GM18505 (cell line): ENCODE measurements around the gene KISS1.
"Not testable (repeated sequence)": the region's sequence is repeated elsewhere in the genome, so short reads cannot be mapped to it uniquely, and the experiment has no call there.

Experiments used
- ATAC-seq: cut with Tn5 transposase; IDR thresholded peaks from one replicate; pipeline ENCODE4 v1.9.1; 2021; ENCODE audit not compliant: unreplicated experiment
- POLR2A ChIP-seq: IDR thresholded peaks from 4 replicates; pipeline ENCODE4 v1.6.1; 2011; ENCODE audit warnings: borderline replicate concordance; ENCODE audit not compliant: insufficient read depth, insufficient read length; ENCODE audit errors: extremely low read depth

KISS1 gene

GRCh38 chr1:204196068-204196795 lies at the start of gene KISS1:
KISS1 (minus strand) TSS chr1:204196491; CDS start chr1:204192876, 3,615 bp downstream.
- no peak for ATAC-seq
- TF ChIP-seq POLR2A = no peak

- no peak for ATAC-seq
- no peak for TF ChIP-seq POLR2A
Measured at GRCh38 chr1:204242920-204243319, 46.6 kb upstream of the KISS1 start.

GRCh38 chr1:204241914-204242313 lies 45.6 kb upstream of the KISS1 start:
- TF ChIP-seq POLR2A = no peak
- no peak for ATAC-seq

GRCh38 chr1:204241050-204241449 lies 44.8 kb upstream of the KISS1 start:
- TF ChIP-seq POLR2A = no peak

GRCh38 chr1:204240233-204240632 lies 43.9 kb upstream of the KISS1 start:
- no peak for ATAC-seq
- no peak for TF ChIP-seq POLR2A

More at GRCh38 chr1:204241050-204241449, 44.8 kb upstream of the KISS1 start:
- no peak for ATAC-seq

GRCh38 chr1:204239401-204239800 lies 43.1 kb upstream of the KISS1 start:
- ATAC-seq = not testable (repeated sequence)

GRCh38 chr1:204238520-204238919 lies 42.2 kb upstream of the KISS1 start:
- not testable (repeated sequence) for ATAC-seq

GRCh38 chr1:204237515-204237914 lies 41.2 kb upstream of the KISS1 start:
- not testable (repeated sequence) for ATAC-seq

GRCh38 chr1:204232526-204232925 lies 36.2 kb upstream of the KISS1 start:
- ATAC-seq = no peak
- no peak for TF ChIP-seq POLR2A

- no peak for TF ChIP-seq POLR2A
- ATAC-seq = no peak
Measured at GRCh38 chr1:204230211-204230610, 33.9 kb upstream of the KISS1 start.

- no peak for ATAC-seq
- no peak for TF ChIP-seq POLR2A
Measured at GRCh38 chr1:204228896-204229295, 32.6 kb upstream of the KISS1 start.

- ATAC-seq = no peak
- TF ChIP-seq POLR2A = no peak
Measured at GRCh38 chr1:204227996-204228785, 31.9 kb upstream of the KISS1 start.

- no peak for ATAC-seq
- TF ChIP-seq POLR2A = no peak
Measured at GRCh38 chr1:204227351-204227750, 31.1 kb upstream of the KISS1 start.
